Iris pigment epithelial cell (primary cell): ENCODE results near the gene TAC1.
"Not testable (repeated sequence)": the region's sequence is repeated elsewhere in the genome, so short reads cannot be mapped to it uniquely, and the experiment has no call there.

Experiments used
- DNase-seq: peaks from one replicate; pipeline ENCODE4 v3.0.0-alpha.2; 2011; ENCODE audit warnings: low read depth

The TAC1 gene

DNA sequence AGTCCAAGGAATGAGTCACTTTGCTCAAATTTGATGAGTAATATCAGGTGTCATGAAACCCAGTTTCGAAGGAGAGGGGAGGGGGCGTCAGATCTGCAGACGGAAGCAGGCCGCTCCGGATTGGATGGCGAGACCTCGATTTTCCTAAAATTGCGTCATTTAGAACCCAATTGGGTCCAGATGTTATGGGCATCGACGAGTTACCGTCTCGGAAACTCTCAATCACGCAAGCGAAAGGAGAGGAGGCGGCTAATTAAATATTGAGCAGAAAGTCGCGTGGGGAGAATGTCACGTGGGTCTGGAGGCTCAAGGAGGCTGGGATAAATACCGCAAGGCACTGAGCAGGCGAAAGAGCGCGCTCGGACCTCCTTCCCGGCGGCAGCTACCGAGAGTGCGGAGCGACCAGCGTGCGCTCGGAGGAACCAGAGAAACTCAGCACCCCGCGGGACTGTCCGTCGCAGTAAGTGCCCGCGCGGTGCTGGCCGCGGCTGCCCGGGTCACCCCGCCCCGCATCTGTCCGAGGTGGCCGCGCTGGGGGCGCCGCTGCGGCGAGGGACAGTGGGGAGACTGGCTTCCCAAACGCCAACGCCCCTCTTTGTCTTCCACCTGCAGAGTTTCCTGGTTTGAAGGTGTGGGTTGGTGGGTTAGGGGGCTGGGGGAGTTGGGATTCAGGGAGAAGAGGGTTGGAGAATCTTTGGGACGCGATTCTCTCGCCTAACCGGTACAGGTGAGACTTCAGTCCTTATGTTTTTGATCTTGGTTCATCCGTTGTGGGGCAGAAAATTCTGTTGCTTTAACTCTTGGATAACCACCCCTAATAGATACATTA lies at the start of gene TAC1:
TAC1 (plus strand) TSS at position 351 of the 829 bp plus-strand sequence. CDS start 527 bp downstream, outside the sequence.
- DNase-seq, result no peak

- no peak for DNase-seq
These were observed 45.9 kb upstream of the TAC1 start for GRCh38 chr7:97685952-97686351.

DNA sequence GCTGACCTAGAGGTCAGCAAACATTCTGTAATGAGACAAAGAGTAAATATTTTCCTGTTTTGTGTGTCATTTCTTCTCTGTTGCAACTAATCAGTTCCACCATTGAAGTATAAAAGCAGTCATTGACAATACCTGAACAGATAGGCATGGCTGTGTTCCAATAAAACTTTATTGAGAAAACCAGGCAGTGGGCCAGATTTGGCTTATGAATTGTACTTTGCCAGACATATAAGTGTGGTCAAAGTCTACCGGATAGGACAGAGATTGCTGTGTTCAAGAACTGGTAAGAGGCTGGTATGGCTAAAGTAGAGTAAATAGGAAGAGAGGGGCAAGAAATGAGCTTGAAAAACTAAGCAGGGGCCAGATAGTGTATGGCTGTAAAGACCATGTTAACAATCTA lies 38.3 kb upstream of the TAC1 start:
- DNase-seq, result no peak

GRCh38 chr7:97694355-97694754 lies 37.5 kb upstream of the TAC1 start:
- no peak for DNase-seq

GRCh38 chr7:97697396-97697795 lies 34.5 kb upstream of the TAC1 start:
- DNase-seq, result no peak

GRCh38 chr7:97722386-97722785 lies 9.5 kb upstream of the TAC1 start:
- no peak for DNase-seq

GRCh38 chr7:97732565-97733275 lies 834 bp downstream of the TAC1 start:
- no peak for DNase-seq

- DNase-seq, result no peak
These were observed 1.6 kb downstream of the TAC1 start for GRCh38 chr7:97733276-97734161.

- DNase-seq, result no peak
These were observed 2.4 kb downstream of the TAC1 start for GRCh38 chr7:97734255-97734654.

DNA sequence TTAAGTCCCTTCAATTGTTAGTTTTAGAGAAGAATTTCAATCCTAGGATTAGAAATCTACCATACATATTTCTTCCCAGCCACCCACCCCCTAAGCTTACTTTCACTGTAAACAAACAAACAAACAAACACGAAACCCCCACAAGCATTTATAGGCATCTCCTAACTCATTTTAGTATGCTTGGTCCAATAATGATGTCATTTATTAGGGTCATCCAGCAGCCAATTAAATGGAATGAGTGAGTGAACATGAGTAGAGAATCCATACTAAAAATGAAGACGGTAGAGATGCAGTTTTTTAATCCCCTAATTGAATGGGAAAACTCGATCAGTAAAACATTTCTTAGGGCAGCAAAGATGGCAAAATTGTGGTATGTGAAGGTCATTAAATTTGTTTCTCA lies 3.2 kb downstream of the TAC1 start:
- no peak for DNase-seq

GRCh38 chr7:97748482-97748881 lies 16.6 kb downstream of the TAC1 start:
- DNase-seq, result no peak

DNA sequence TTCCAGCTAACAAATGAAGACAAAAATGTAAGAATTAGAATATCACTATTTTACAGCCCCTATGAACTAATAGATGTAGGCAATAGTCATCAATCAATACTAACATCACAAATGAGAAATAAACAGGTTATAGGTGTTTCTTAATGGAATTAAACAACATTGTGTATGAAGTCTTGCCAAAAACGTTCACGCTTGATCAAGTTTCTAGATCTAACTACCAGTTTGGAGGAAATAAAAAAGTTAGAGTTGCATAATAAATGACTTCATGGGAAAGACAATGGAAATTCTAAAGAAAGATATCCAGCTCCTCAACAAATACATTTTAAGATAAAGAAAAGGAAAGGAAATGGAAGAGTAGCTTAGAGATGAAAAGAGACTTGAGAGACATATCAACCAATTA lies 19.7 kb downstream of the TAC1 start:
- no peak for DNase-seq

- DNase-seq, result no peak
These were observed 20.3 kb downstream of the TAC1 start for GRCh38 chr7:97752215-97752614.

DNA sequence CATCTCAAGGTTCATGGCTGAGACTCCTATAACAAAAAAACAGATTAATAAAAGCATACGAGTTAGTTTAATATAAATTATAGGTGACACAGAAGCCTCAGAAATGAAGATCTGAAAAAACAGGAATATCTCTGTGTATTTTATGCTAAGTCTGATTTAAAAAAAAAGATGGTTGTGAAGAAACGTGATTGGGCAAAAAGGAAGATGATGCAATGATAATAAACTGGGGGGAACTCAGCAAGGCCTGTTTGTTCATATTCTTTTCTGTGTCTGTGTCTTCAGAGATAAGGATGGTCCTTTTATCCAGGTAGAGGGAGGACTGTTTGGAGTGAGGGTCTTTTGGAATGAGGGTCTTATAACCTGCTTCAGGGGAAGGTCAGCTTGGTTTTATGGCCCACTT lies 25.9 kb downstream of the TAC1 start:
- DNase-seq, result no peak

DNA sequence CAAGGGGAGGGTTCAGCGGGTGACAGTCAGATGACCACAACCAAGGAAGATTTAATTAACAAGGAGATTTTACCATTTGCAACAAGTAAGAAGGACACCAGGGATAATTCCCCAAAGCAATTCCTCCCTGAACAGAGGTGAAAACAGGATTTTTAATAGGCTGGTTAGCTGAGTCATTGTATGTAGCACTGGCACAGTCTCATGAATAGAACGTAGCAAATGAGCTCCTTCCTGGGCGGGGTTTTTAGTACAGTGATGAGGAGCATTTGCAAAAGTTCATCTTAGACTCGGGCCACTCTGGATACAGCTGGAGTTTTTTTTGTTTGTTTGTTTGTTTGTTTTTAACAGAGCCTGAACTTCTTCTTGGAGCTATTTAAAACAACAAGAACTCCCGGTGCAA lies 39.0 kb downstream of the TAC1 start:
- DNase-seq, result no peak

- no peak for DNase-seq
These were observed 39.7 kb downstream of the TAC1 start for GRCh38 chr7:97771576-97771975.

GRCh38 chr7:97772045-97772901 lies 40.4 kb downstream of the TAC1 start:
- no peak for DNase-seq

- not testable (repeated sequence) for DNase-seq
These were observed 54.5 kb downstream of the TAC1 start for GRCh38 chr7:97786398-97786797.
